IMR-90 (cell line): Measurements from ENCODE around the gene PPHLN1. TPM values are rescaled to one million over a fixed set of nuclear protein-coding genes. Genes with fewer than 3 reads are reported as not detected.

ENCODE experiments used
- ATAC-seq: fragments of 200-7000 bp; cut with Tn5 transposase; 2 replicates; pipeline ENCODE4 v1.9.1; 2020; ENCODE audit warnings: low read depth, mild to moderate bottlenecking, moderate library complexity
- BruUV-seq: library from RNA; stranded (reverse); fragments of 400-500 nt; replicated peaks from 2 replicates; lab custom pipeline; 2021; lab: Mats Ljungman, UMichigan
- CTCF ChIA-PET: fragments of 300-600 bp; formaldehyde crosslinking; extraction: SDS; loops from one replicate; lab custom pipeline; 2021; ENCODE audit warnings: antibody characterized with exemption; lab: Yijun Ruan, JAX
- POLR2A ChIA-PET: fragments of 300-600 bp; sonication (Branson Sonifier 250); formaldehyde crosslinking; loops from one replicate; lab custom pipeline; 2022; ENCODE audit warnings: antibody characterized with exemption; ENCODE audit not compliant: unreplicated experiment; lab: Charles Lee
- DNase-seq: peaks from one replicate; pipeline ENCODE4 v3.0.0; 2013
- H2AFZ ChIP-seq: replicated peaks from 2 replicates; pipeline ENCODE3; 2013; ENCODE audit warnings: low read length, mild to moderate bottlenecking; ENCODE audit not compliant: poor library complexity
- H2AK5ac ChIP-seq: 2 replicates; pipeline ENCODE4 v1.6.1; 2013; ENCODE audit warnings: low read depth, low read length, inconsistent platforms
- H2AK9ac ChIP-seq: replicated peaks from 2 replicates; pipeline ENCODE3; 2013; ENCODE audit warnings: mild to moderate bottlenecking, low read depth, low read length, moderate library complexity; ENCODE audit not compliant: poor library complexity
- H2BK120ac ChIP-seq: 2 replicates; pipeline ENCODE4 v1.6.1; 2013; ENCODE audit warnings: low read depth, low read length, inconsistent platforms
- H2BK15ac ChIP-seq: 3 replicates; pipeline ENCODE4 v1.6.1; 2013; ENCODE audit warnings: low read depth, low read length, inconsistent platforms
- H2BK20ac ChIP-seq: 2 replicates; pipeline ENCODE4 v1.6.1; 2013; ENCODE audit warnings: low read depth, mild to moderate bottlenecking, inconsistent platforms, low read length, moderate library complexity
- H2BK5ac ChIP-seq: 2 replicates; pipeline ENCODE4 v1.6.1; 2013; ENCODE audit warnings: mild to moderate bottlenecking, low read depth, low read length, inconsistent platforms; ENCODE audit not compliant: poor library complexity, severe bottlenecking
- H3K14ac ChIP-seq: replicated peaks from 2 replicates; pipeline ENCODE4 v1.6.1; 2013; ENCODE audit warnings: low read depth, low read length, inconsistent platforms
- H3K18ac ChIP-seq: 2 replicates; pipeline ENCODE4 v1.6.1; 2013; ENCODE audit warnings: low read depth, low read length, control low read depth
- H3K23ac ChIP-seq: 2 replicates; pipeline ENCODE4 v1.6.1; 2013; ENCODE audit warnings: low read depth, low read length, inconsistent platforms
- H3K27ac ChIP-seq: 2 replicates; pipeline ENCODE4 v1.5.1; 2013; ENCODE audit warnings: mild to moderate bottlenecking, control low read depth, low read length; ENCODE audit not compliant: insufficient read depth
- H3K27me3 ChIP-seq: 2 replicates; pipeline ENCODE4 v1.6.1; 2013; ENCODE audit warnings: low read length; ENCODE audit not compliant: control insufficient read depth, insufficient read depth
- H3K36me3 ChIP-seq: 2 replicates; pipeline ENCODE4 v1.6.1; 2013; ENCODE audit warnings: low read length, mixed read lengths; ENCODE audit not compliant: control insufficient read depth, insufficient read depth
- H3K4ac ChIP-seq: 2 replicates; pipeline ENCODE4 v1.6.1; 2013; ENCODE audit warnings: low read depth, low read length, inconsistent platforms
- H3K4me1 ChIP-seq: 2 replicates; pipeline ENCODE4 v1.6.1; 2013; ENCODE audit warnings: low read length, mixed read lengths; ENCODE audit not compliant: control insufficient read depth, insufficient read depth
- H3K4me2 ChIP-seq: 2 replicates; pipeline ENCODE4 v1.6.1; 2013; ENCODE audit warnings: low read depth, mild to moderate bottlenecking, control low read depth, low read length, moderate library complexity
- H3K4me3 ChIP-seq: 2 replicates; pipeline ENCODE4 v1.5.1; 2013; ENCODE audit warnings: low read depth, mild to moderate bottlenecking, control low read depth, low read length, moderate library complexity; ENCODE audit not compliant: insufficient read depth
- H3K56ac ChIP-seq: 2 replicates; pipeline ENCODE4 v1.6.1; 2013; ENCODE audit warnings: low read length, inconsistent platforms; ENCODE audit not compliant: insufficient read depth; ENCODE audit errors: extremely low read depth
- H3K79me1 ChIP-seq, 2 experiments: 2 replicates each; pipeline ENCODE4 v1.6.1; 2013; ENCODE audit warnings: low read length in 2 of 2, inconsistent platforms in 1 of 2, low read depth in 1 of 2
- H3K9ac ChIP-seq: 2 replicates; pipeline ENCODE4 v1.6.1; 2013; ENCODE audit warnings: low read depth, low read length, control low read depth
- H3K9me1 ChIP-seq: 2 replicates; pipeline ENCODE4 v1.6.1; 2013; ENCODE audit warnings: low read length, inconsistent platforms; ENCODE audit not compliant: insufficient read depth
- H3K9me3 ChIP-seq: 2 replicates; pipeline ENCODE4 v1.6.1; 2013; ENCODE audit warnings: low read length; ENCODE audit not compliant: control insufficient read depth, insufficient read depth
- H4K20me1 ChIP-seq: 2 replicates; pipeline ENCODE4 v1.6.1; 2013; ENCODE audit warnings: low read length, inconsistent platforms; ENCODE audit not compliant: insufficient read depth
- H4K5ac ChIP-seq: 2 replicates; pipeline ENCODE4 v1.6.1; 2013; ENCODE audit warnings: mild to moderate bottlenecking, low read depth, low read length, control low read depth
- H4K8ac ChIP-seq, 2 experiments: 2 replicates each; pipeline ENCODE4 v1.6.1; 2013; ENCODE audit warnings: low read depth in 2 of 2, low read length in 2 of 2, control low read depth in 1 of 2, inconsistent platforms in 1 of 2
- H4K91ac ChIP-seq: 2 replicates; pipeline ENCODE4 v1.6.1; 2013; ENCODE audit warnings: low read depth, low read length, inconsistent platforms; ENCODE audit not compliant: insufficient read depth
- ELK1 ChIP-seq: fragments of 150-350 bp; IDR thresholded peaks from 2 replicates; pipeline ENCODE4 v1.6.1; 2016; ENCODE audit warnings: low read depth, mild to moderate bottlenecking, low read length, moderate library complexity, borderline replicate concordance
- WGBS, 2 experiments: methylation state at CpG; one replicate each; pipeline versions ENCODE4 v1.1.5 to v1.1.7; 2013; ENCODE audit warnings: missing lambda C conversion rate in 2 of 2; ENCODE audit not compliant: insufficient read length in 1 of 2; ENCODE audit errors: extremely low coverage in 2 of 2; 5-methylcytosine and 5-hydroxymethylcytosine counted together
- dilution Hi-C: fragments of 300-500 bp; cut with HindIII; formaldehyde crosslinking; loops from one replicate; pipeline ENCODE4 v1.14.3; 2018; ENCODE audit warnings: low sequenced_read_pairs; ENCODE audit not compliant: unreplicated experiment
- in situ Hi-C: fragments of 300-500 bp; cut with MboI; formaldehyde crosslinking; loops from 3 replicates; pipeline ENCODE4 v1.14.3; 2019; ENCODE audit warnings: low sequenced_read_pairs, inconsistent platforms, mixed read lengths
- intact Hi-C: fragments of 100-400 bp; cut with micrococcal nuclease; formaldehyde crosslinking; loops from 2 replicates; pipeline ENCODE4 v1.10.0; 2022
- polyA plus RNA-seq, 3 experiments: library from polyadenylated mRNA; depleted of rRNA; stranded (reverse); fragments of >200 nt; gene quantifications; 2 replicates each; pipeline ENCODE4 v1.2.3, GENCODE V29; 2012; ENCODE audit warnings: low replicate concordance in 1 of 3
- total RNA-seq: library from RNA; depleted of rRNA; stranded (reverse); fragments of >200 nt; gene quantifications from 2 replicates; pipeline ENCODE4 v1.2.3, GENCODE V29; 2012

The PPHLN1 gene
- total and polyA plus RNA-seq, 2 of the 4 experiments (the other 2 are of a cell fraction): 50.7 to 54.3 TPM

- dilution Hi-C loops: no loop called here
These were observed 17.8 kb downstream of the PPHLN1 start for GRCh38 chr12:42343721-42344120.

More at GRCh38 chr12:42343721-42344120, 17.8 kb downstream of the PPHLN1 start:
- Histone ChIP-seq H3K27me3 (no peaks in the 10 kb centered on the region), H3K4me3 (no peak overlapping the region), H3K36me3 (peaks cover 3% of the 10 kb centered on the region; the same call in 1 of the 2 replicates), H3K27ac (no peak overlapping the region), H2AK9ac (no peak overlapping the region), H3K79me1 (peaks cover 18 to 26% of the 10 kb centered on the region in 2 experiments), H4K91ac (no peak overlapping the region), H4K8ac (no peak overlapping the region), H2BK5ac (no peak overlapping the region), H2AFZ (no peak overlapping the region), H2BK20ac (no peak overlapping the region), H3K56ac (no peak overlapping the region), H3K9me3 (no peaks in the 10 kb centered on the region), H3K23ac (no peak overlapping the region), H4K20me1 (peaks cover 8% of the 10 kb centered on the region; the same call in 1 of the 2 replicates), H4K5ac (no peak overlapping the region), H3K4me2 (no peak overlapping the region), H3K4me1 (no peaks in the 10 kb centered on the region; the same call in 1 of the 2 replicates), H3K18ac (no peak overlapping the region), H2BK120ac (no peak overlapping the region), H2BK15ac (no peak overlapping the region), H2AK5ac (no peak overlapping the region), H3K14ac (no peak overlapping the region), H3K9me1 (no peaks in the 10 kb centered on the region; the same call in 1 of the 2 replicates), H3K9ac (no peak overlapping the region), H3K4ac (no peak overlapping the region)
- CTCF ChIA-PET: interaction anchor here (0.6 to 1.4 kb wide), 2 partner anchors 28 to 202 kb away, joined by 3 to 4 read pairs; no protein-coding TSS in a partner anchor
- ATAC-seq (no peak), DNase-seq (no peak)
- in situ Hi-C loops: loop anchor here (25.0 kb wide), 1 partner anchor 944 kb away; no protein-coding TSS in a partner anchor
- TF ChIP-seq ELK1: no peak
- WGBS, 2 experiments: no CpG with 5 or more reads among the region's 3 CpGs
- POLR2A ChIA-PET: no interaction called here
- no TSS peak for BruUV-seq
- intact Hi-C loops: no loop called here
